Stomach (tissue), 9 donors: ENCODE measurements around the gene HHIPL1. TPM values are rescaled to one million over a fixed set of nuclear protein-coding genes. Genes with fewer than 3 reads are reported as not detected.

Source experiments
- DNase-seq, 2 donors: peaks; one replicate each; pipeline versions ENCODE4 v3.0.0 to v3.0.0-alpha.2; 2013 to 2019
- H3K27ac ChIP-seq, 5 donors: fragments of 200-600 bp in 4 of 5; sonication (generic) in 4 of 5; one replicate each; pipeline ENCODE4 v1.5.1; 2013 to 2019; ENCODE audit warnings: mild to moderate bottlenecking in 1 of 5, moderate library complexity in 1 of 5
- H3K27me3 ChIP-seq, 3 donors: fragments of 200-600 bp; sonication (generic); one replicate each; pipeline ENCODE4 v1.5.1; 2017 to 2019; ENCODE audit warnings: mixed run types in 1 of 3
- H3K36me3 ChIP-seq, 4 donors: fragments of 200-600 bp; sonication (generic); 1 replicate in 3 of 4; 2 replicates in 1 of 4; pipeline ENCODE4 v1.5.1; 2016 to 2019
- H3K4me1 ChIP-seq, 4 donors: fragments of 200-600 bp; sonication (generic); one replicate each; pipeline ENCODE4 v1.5.1; 2016 to 2019
- H3K4me3 ChIP-seq, 4 donors: fragments of 200-600 bp; sonication (generic) in 3 of 4; one replicate each; pipeline ENCODE4 v1.5.1; 2016 to 2019; ENCODE audit warnings: mild to moderate bottlenecking in 1 of 4
- H3K9me3 ChIP-seq, 4 donors: fragments of 200-600 bp; sonication (generic); one replicate each; pipeline ENCODE4 v1.5.1; 2016 to 2019
- EP300 ChIP-seq: sonication (generic); formaldehyde crosslinking; IDR thresholded peaks from one replicate; pipeline ENCODE4 v1.6.1; 2017; ENCODE audit warnings: antibody characterized with exemption
- POLR2A ChIP-seq, 4 donors: fragments of 450-650 bp; IDR thresholded peaks; one replicate each; pipeline ENCODE4 v1.6.1; 2016; ENCODE audit warnings: antibody characterized with exemption in 4 of 4, control low read depth in 2 of 4, mild to moderate bottlenecking in 1 of 4, moderate library complexity in 1 of 4
- POLR2AphosphoS5 ChIP-seq, 3 donors: sonication (generic); formaldehyde crosslinking; IDR thresholded peaks; one replicate each; pipeline ENCODE4 v1.6.1; 2016; ENCODE audit warnings: antibody characterized with exemption in 3 of 3
- WGBS, 5 donors: extraction: QIAGEN DNeasy Blood & Tissue Kit in 3 of 5; methylation state at CpG; one replicate each; pipeline versions ENCODE4 v1.1.5 to v1.1.7; 2013 to 2018; 5-methylcytosine and 5-hydroxymethylcytosine counted together
- intact Hi-C: fragments of 100-400 bp; cut with DNase I; formaldehyde crosslinking; loops from one replicate; pipeline ENCODE4 v1.15.1; 2023; ENCODE audit warnings: low total_unique reads
- polyA plus RNA-seq, 3 donors: library from polyadenylated mRNA; stranded (reverse); fragments of 200-250 nt; gene quantifications; one replicate each; pipeline ENCODE4 v1.2.3, GENCODE V29; 2013
- total RNA-seq, 5 donors: library from RNA; depleted of rRNA; stranded (reverse); fragments of >200 nt; gene quantifications; one replicate each; pipeline versions ENCODE4 v1.1.0 to v1.2.3, GENCODE V29; 2014 to 2016
- TF ChIP-seq, protein P1 (sequence below), 7 experiments: fragments of 450-650 bp in 4 of 7; fragments of 200-600 bp in 3 of 7; sonication (generic) in 3 of 7; IDR thresholded peaks; one replicate each; pipeline ENCODE4 v1.5.1; 2016 to 2019; ENCODE audit warnings: antibody characterized with exemption in 7 of 7, control low read depth in 2 of 7, mild to moderate bottlenecking in 1 of 7
- donor health status: healthy with polysubstance abuse.
- donor health status: Bipolar disorder and iron deficiency.
- donor health status: healthy.

HHIPL1 gene
- total and polyA plus RNA-seq, 8 donors, result 0.15 to 2.0 (median 0.68) TPM; not detected in 1

DNA sequence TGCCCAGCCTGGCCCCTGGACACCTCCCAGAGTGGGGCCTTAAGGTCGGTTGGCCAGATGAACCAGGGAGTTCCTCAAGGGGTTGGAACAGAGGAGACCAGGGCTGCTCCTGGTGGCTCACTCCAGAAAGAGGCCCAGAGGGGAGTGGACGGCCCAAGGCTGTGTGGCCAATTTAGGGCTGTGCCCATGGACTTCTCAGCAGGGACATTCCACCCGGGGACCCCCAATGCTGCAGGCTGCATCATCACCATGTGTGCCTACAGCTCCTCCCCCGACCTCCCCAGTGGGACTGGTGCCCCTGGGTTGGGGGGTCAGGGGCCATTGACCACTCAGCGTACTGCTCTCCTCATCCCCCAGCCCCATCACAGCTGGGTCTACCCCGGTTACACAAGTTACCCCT is 21.6 kb downstream of the HHIPL1 start:
- TF ChIP-seq, protein P1, sequence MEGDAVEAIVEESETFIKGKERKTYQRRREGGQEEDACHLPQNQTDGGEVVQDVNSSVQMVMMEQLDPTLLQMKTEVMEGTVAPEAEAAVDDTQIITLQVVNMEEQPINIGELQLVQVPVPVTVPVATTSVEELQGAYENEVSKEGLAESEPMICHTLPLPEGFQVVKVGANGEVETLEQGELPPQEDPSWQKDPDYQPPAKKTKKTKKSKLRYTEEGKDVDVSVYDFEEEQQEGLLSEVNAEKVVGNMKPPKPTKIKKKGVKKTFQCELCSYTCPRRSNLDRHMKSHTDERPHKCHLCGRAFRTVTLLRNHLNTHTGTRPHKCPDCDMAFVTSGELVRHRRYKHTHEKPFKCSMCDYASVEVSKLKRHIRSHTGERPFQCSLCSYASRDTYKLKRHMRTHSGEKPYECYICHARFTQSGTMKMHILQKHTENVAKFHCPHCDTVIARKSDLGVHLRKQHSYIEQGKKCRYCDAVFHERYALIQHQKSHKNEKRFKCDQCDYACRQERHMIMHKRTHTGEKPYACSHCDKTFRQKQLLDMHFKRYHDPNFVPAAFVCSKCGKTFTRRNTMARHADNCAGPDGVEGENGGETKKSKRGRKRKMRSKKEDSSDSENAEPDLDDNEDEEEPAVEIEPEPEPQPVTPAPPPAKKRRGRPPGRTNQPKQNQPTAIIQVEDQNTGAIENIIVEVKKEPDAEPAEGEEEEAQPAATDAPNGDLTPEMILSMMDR (IDR thresholded peaks at IDR 0.05), result no peak
- TF ChIP-seq POLR2A (IDR thresholded peaks at IDR 0.05) (no peak), POLR2AphosphoS5 (IDR thresholded peaks at IDR 0.05) (no peak)
- H3K27ac ChIP-seq, result no peak overlapping the region
- DNase-seq, result no peak
- H3K27me3 ChIP-seq, result peaks cover 0 to 10% (median 0%) of the 10 kb centered on the region in 3 donors
- H3K4me3 ChIP-seq, result no peak overlapping the region
- no peaks in the 10 kb centered on the region for H3K4me1 ChIP-seq
- peaks cover 0 to 27% (median 4%) of the 10 kb centered on the region in 4 donors for H3K36me3 ChIP-seq
- no peaks in the 10 kb centered on the region for H3K9me3 ChIP-seq
- intact Hi-C loops, result no loop called here
- 65 to 73% (median 72%) methylated on average over 5 to 6 of the region's 6 CpGs for WGBS, 5 donors

DNA sequence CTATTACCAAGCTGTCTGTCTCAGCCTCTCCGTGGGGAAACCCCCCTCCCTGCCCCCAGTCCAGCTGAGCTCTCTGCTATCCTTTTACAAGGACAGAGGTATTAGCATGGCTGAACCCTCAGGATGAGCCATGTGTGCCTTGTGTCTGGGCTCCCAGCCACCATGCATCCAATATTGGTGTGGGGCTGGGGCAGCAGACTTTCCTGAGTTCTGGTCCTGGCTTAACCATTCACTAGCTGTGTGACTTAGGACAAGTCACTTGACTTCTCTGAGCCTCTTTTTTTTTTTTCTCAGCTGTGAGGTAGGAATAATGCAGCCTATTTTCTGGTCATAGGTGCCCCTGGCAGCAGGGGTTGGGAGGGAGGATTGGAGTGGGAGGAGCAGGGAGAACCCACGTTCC is 22.1 kb downstream of the HHIPL1 start:
- H3K27me3 ChIP-seq, result peaks cover 0 to 5% (median 0%) of the 10 kb centered on the region in 3 donors
- H3K27ac ChIP-seq, result no peak overlapping the region
- WGBS, 5 donors, result 41 to 58% (median 44%) methylated on average over 2 of the region's 2 CpGs
- H3K36me3 ChIP-seq, result peaks cover 0 to 27% (median 4%) of the 10 kb centered on the region in 4 donors
- no peaks in the 10 kb centered on the region for H3K4me1 ChIP-seq
- DNase-seq, result no peak
- intact Hi-C loops, result no loop called here
- TF ChIP-seq POLR2AphosphoS5 (IDR thresholded peaks at IDR 0.05) (no peak), EP300 (no peak), POLR2A (IDR thresholded peaks at IDR 0.05) (no peak)
- TF ChIP-seq, protein P1 (IDR thresholded peaks at IDR 0.05), result no peak
- no peak overlapping the region for H3K4me3 ChIP-seq
- H3K9me3 ChIP-seq, result no peaks in the 10 kb centered on the region

DNA sequence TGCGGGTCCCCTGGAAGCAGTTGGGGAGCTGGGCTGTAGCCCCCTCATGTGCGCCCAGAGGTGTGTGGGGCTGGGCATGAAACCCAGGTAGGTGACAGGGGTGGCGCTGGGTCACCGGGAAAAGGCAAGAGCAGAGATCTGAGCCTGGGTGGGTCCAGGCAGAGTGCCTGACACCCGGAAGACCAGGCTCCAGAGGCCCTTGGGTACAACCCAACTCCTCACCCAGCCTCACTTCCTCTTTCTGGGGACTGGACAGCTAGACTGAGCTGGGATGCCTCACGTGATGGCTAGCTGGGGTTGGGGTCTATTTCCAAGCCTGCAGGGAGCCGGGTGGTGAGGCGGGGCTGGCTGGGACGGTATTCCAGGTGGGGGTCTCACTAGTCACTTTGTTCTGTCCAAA is 22.9 kb downstream of the HHIPL1 start:
- no peak overlapping the region for H3K4me3 ChIP-seq
- intact Hi-C loops, result no loop called here
- WGBS, 5 donors, result 82 to 87% (median 83%) methylated on average over 7 to 9 of the region's 9 CpGs
- H3K27ac ChIP-seq, result no peak overlapping the region
- no peak for TF ChIP-seq POLR2AphosphoS5 (IDR thresholded peaks at IDR 0.05)
- TF ChIP-seq, protein P1 (IDR thresholded peaks at IDR 0.05), result no peak
- TF ChIP-seq POLR2A (IDR thresholded peaks at IDR 0.05), result no peak
- no peak for TF ChIP-seq EP300
- no peak for DNase-seq
- no peaks in the 10 kb centered on the region for H3K9me3 ChIP-seq
- peaks cover 0 to 26% (median 4%) of the 10 kb centered on the region in 4 donors for H3K36me3 ChIP-seq
- H3K27me3 ChIP-seq, result no peaks in the 10 kb centered on the region
- no peaks in the 10 kb centered on the region for H3K4me1 ChIP-seq

DNA sequence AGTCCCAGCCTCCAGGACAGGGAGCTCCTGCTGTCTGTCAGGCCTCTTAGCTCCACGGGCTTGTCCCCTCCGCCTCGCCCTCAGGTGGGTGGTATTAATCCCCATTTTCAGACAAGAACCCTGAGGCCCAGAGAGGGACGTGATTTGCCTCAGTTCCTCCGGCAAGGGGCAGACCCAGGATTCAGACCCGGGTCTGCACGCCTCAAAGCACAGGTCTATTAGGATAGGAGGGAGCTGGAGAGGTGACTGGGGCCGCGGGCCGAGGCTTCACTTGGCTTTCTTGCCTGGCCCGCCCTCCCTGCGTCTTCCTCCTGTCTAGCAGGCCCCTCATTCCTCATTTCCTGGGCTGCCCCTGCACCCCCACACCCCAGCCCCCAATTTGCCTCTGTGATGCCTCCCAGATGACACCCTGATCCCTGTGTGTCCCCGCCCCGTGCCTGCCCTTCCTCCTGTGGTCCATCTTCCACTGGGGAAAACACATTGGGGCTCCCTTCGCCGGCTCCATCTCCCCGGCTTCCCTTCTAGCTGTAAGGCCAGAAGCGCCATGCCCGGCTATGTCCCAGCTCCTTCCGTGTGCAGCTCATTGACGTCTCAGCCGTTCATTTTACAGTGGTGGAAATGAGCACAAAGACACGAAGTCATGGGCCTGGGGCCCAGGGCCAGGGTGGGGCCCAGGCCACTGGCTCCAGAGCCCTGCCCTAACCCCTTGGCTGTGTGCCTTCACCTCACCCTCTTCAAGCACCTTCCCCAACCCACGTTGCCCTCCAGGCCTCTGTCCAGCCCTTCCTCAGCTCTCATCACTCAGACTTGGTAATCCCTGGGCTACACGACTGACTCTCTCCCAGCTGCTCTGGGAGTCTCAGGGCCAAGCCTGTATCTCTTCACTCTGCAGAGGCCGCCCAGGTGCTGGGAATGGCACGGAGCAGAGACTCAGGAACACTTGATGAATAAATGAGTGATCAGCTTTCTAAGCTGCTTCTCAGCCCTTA is 23.7 kb downstream of the HHIPL1 start:
- DNase-seq, result no peak
- 80 to 88% (median 83%) methylated on average over 25 to 27 of the region's 27 CpGs for WGBS, 5 donors
- Histone ChIP-seq H3K27ac (no peak overlapping the region), H3K9me3 (no peaks in the 10 kb centered on the region), H3K4me3 (no peak overlapping the region), H3K36me3 (peaks cover 0 to 18% (median 4%) of the 10 kb centered on the region in 4 donors), H3K27me3 (no peaks in the 10 kb centered on the region), H3K4me1 (no peaks in the 10 kb centered on the region)
- intact Hi-C loops, result no loop called here
- TF ChIP-seq POLR2A (IDR thresholded peaks at IDR 0.05) (no peak), EP300 (no peak), POLR2AphosphoS5 (IDR thresholded peaks at IDR 0.05) (no peak)
- TF ChIP-seq, protein P1 (IDR thresholded peaks at IDR 0.05), result no peak
